Mammary epithelial cell (primary cell): ENCODE measurements around the gene TMEM115.

Experiments used
- CTCF ChIP-seq, 2 donors: IDR thresholded peaks in 1 of 2; conservative IDR thresholded peaks in 1 of 2; 2 replicates each; pipeline ENCODE4 v1.5.1; 2011 to 2012; ENCODE audit warnings: inconsistent platforms in 2 of 2, low read length in 2 of 2, mild to moderate bottlenecking in 2 of 2, control low read depth in 1 of 2, low read depth in 1 of 2; ENCODE audit not compliant: insufficient read depth in 1 of 2; ENCODE audit errors: extremely low read depth in 1 of 2
- EZH2 ChIP-seq: IDR thresholded peaks from 2 replicates; pipeline ENCODE4 v1.6.1; 2012; ENCODE audit warnings: low read length, inconsistent platforms, borderline replicate concordance

- TF ChIP-seq EZH2 (no peak), CTCF (conservative IDR thresholded peaks at IDR 0.05 in 1 of 2, IDR thresholded peaks at IDR 0.05 in 1 of 2; ENCODE audit: extremely low read depth in 1 of 2, insufficient read depth in 1 of 2, low read depth in 1 of 2, low read length in 2 of 2) (no peak)
Observed at GRCh38 chr3:50351323-50351697, 8.0 kb downstream of the TMEM115 start.
